ENCODE data around the gene KCTD20.

DNA sequence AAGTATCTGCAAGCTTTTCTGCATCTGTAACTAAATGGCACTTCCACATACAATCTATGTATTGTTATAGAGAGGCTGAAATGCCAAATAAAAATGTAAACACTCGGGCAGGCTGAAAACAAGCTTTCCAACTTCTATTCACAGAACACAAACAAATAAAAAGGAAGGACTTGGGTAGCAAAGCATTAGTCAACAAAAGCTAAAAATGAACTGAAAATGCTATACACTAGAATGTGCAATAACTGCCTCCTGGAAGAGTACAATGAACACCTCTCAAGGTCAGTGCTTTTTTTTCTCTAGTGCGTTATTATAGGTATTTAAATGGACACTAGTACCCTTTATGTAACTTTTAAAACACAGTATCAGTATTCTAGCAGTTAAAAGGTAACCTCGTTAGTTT is 73.0 kb downstream of the KCTD20 start:
- TF ChIP-seq, protein P1, sequence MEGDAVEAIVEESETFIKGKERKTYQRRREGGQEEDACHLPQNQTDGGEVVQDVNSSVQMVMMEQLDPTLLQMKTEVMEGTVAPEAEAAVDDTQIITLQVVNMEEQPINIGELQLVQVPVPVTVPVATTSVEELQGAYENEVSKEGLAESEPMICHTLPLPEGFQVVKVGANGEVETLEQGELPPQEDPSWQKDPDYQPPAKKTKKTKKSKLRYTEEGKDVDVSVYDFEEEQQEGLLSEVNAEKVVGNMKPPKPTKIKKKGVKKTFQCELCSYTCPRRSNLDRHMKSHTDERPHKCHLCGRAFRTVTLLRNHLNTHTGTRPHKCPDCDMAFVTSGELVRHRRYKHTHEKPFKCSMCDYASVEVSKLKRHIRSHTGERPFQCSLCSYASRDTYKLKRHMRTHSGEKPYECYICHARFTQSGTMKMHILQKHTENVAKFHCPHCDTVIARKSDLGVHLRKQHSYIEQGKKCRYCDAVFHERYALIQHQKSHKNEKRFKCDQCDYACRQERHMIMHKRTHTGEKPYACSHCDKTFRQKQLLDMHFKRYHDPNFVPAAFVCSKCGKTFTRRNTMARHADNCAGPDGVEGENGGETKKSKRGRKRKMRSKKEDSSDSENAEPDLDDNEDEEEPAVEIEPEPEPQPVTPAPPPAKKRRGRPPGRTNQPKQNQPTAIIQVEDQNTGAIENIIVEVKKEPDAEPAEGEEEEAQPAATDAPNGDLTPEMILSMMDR (conservative IDR thresholded peaks at IDR 0.05; ENCODE audit: low read length) = no peak
- TF ChIP-seq EZH2phosphoT487 (IDR thresholded peaks at IDR 0.05; ENCODE audit: borderline replicate concordance, low read depth, low read length) = no peak

All from OCI-LY7 (cell line).